ENCODE data around the gene LRGUK. TPM values are rescaled to one million over a fixed set of nuclear protein-coding genes. Genes with fewer than 3 reads are reported as not detected.

LRGUK gene
- polyA plus RNA-seq, 4 donors: 0.03 to 0.22 TPM; not detected in 2

GRCh38 chr7:134248196-134248595 is 121.1 kb downstream of the LRGUK start:
- H3K4me1 ChIP-seq (ENCODE audit: control insufficient read depth in 3 of 3, insufficient read depth in 2 of 3, low read depth in 1 of 3, low read length in 2 of 3): no peaks in the 10 kb centered on the region
- DNase-seq (no peak), FAIRE-seq (no peak)
- H3K4me3 ChIP-seq (ENCODE audit: low read depth in 1 of 3, low read length in 3 of 3): no peak overlapping the region
- H3K27ac ChIP-seq (ENCODE audit: low read depth in 1 of 3, low read length in 2 of 3): no peak overlapping the region
- H3K27me3 ChIP-seq (ENCODE audit: control insufficient read depth in 3 of 3, insufficient read depth in 3 of 3, low read length in 3 of 3): peaks cover 0 to 2% (median 0%) of the 10 kb centered on the region in 3 donors
- 77 to 83% (median 79%) methylated on average over 3 of the region's 3 CpGs for WGBS, 3 donors
- no peaks in the 10 kb centered on the region for H3K36me3 ChIP-seq (ENCODE audit: control insufficient read depth in 3 of 3, insufficient read depth in 2 of 3, low read depth in 1 of 3, low read length in 3 of 3)
- H3K9me3 ChIP-seq (ENCODE audit: control insufficient read depth in 2 of 2, insufficient read depth in 1 of 2, low read depth in 1 of 2, low read length in 1 of 2): no peaks in the 10 kb centered on the region

- WGBS, 3 donors: 89 to 94% (median 94%) methylated on average over 3 of the region's 3 CpGs
- no peaks in the 10 kb centered on the region for H3K36me3 ChIP-seq (ENCODE audit: control insufficient read depth in 3 of 3, insufficient read depth in 2 of 3, low read depth in 1 of 3, low read length in 3 of 3)
- no peak overlapping the region for H3K4me3 ChIP-seq (ENCODE audit: low read depth in 1 of 3, low read length in 3 of 3)
- no peak for DNase-seq
- no peaks in the 10 kb centered on the region for H3K4me1 ChIP-seq (ENCODE audit: control insufficient read depth in 3 of 3, insufficient read depth in 2 of 3, low read depth in 1 of 3, low read length in 2 of 3)
- FAIRE-seq: no peak
- no peak overlapping the region for H3K27ac ChIP-seq (ENCODE audit: low read depth in 1 of 3, low read length in 2 of 3)
- H3K27me3 ChIP-seq (ENCODE audit: control insufficient read depth in 3 of 3, insufficient read depth in 3 of 3, low read length in 3 of 3): no peaks in the 10 kb centered on the region
- H3K9me3 ChIP-seq (ENCODE audit: control insufficient read depth in 2 of 2, insufficient read depth in 1 of 2, low read depth in 1 of 2, low read length in 1 of 2): no peaks in the 10 kb centered on the region
Measured at GRCh38 chr7:134254311-134254710, 127.2 kb downstream of the LRGUK start.

- no peaks in the 10 kb centered on the region for H3K27me3 ChIP-seq (ENCODE audit: control insufficient read depth in 3 of 3, insufficient read depth in 3 of 3, low read length in 3 of 3)
- no peak overlapping the region for H3K4me3 ChIP-seq (ENCODE audit: low read depth in 1 of 3, low read length in 3 of 3)
- H3K4me1 ChIP-seq (ENCODE audit: control insufficient read depth in 3 of 3, insufficient read depth in 2 of 3, low read depth in 1 of 3, low read length in 2 of 3): no peaks in the 10 kb centered on the region
- no peaks in the 10 kb centered on the region for H3K36me3 ChIP-seq (ENCODE audit: control insufficient read depth in 3 of 3, insufficient read depth in 2 of 3, low read depth in 1 of 3, low read length in 3 of 3)
- 75 to 91% (median 82%) methylated on average over 5 of the region's 5 CpGs for WGBS, 3 donors
- DNase-seq (no peak), FAIRE-seq (no peak)
- no peak overlapping the region for H3K27ac ChIP-seq (ENCODE audit: low read depth in 1 of 3, low read length in 2 of 3)
- no peaks in the 10 kb centered on the region for H3K9me3 ChIP-seq (ENCODE audit: control insufficient read depth in 2 of 2, insufficient read depth in 1 of 2, low read depth in 1 of 2, low read length in 1 of 2)
Measured at GRCh38 chr7:134255814-134256213, 128.7 kb downstream of the LRGUK start.

GRCh38 chr7:134262322-134262721 is 135.2 kb downstream of the LRGUK start:
- no peak for DNase-seq
- Histone ChIP-seq H3K27me3 (ENCODE audit: control insufficient read depth in 3 of 3, insufficient read depth in 3 of 3, low read length in 3 of 3) (no peaks in the 10 kb centered on the region), H3K9me3 (ENCODE audit: control insufficient read depth in 2 of 2, insufficient read depth in 1 of 2, low read depth in 1 of 2, low read length in 1 of 2) (no peaks in the 10 kb centered on the region), H3K36me3 (ENCODE audit: control insufficient read depth in 3 of 3, insufficient read depth in 2 of 3, low read depth in 1 of 3, low read length in 3 of 3) (no peaks in the 10 kb centered on the region), H3K4me1 (ENCODE audit: control insufficient read depth in 3 of 3, insufficient read depth in 2 of 3, low read depth in 1 of 3, low read length in 2 of 3) (no peaks in the 10 kb centered on the region), H3K4me3 (ENCODE audit: low read depth in 1 of 3, low read length in 3 of 3) (no peak overlapping the region), H3K27ac (ENCODE audit: low read depth in 1 of 3, low read length in 2 of 3) (no peak overlapping the region)
- 85 to 88% (median 88%) methylated on average over 4 of the region's 4 CpGs for WGBS, 3 donors
- no peak for FAIRE-seq

- Histone ChIP-seq H3K4me3 (ENCODE audit: low read depth in 1 of 3, low read length in 3 of 3) (no peak overlapping the region), H3K4me1 (ENCODE audit: control insufficient read depth in 3 of 3, insufficient read depth in 2 of 3, low read depth in 1 of 3, low read length in 2 of 3) (no peaks in the 10 kb centered on the region), H3K9me3 (ENCODE audit: control insufficient read depth in 2 of 2, insufficient read depth in 1 of 2, low read depth in 1 of 2, low read length in 1 of 2) (no peaks in the 10 kb centered on the region), H3K27ac (ENCODE audit: low read depth in 1 of 3, low read length in 2 of 3) (no peak overlapping the region), H3K36me3 (ENCODE audit: control insufficient read depth in 3 of 3, insufficient read depth in 2 of 3, low read depth in 1 of 3, low read length in 3 of 3) (no peaks in the 10 kb centered on the region), H3K27me3 (ENCODE audit: control insufficient read depth in 3 of 3, insufficient read depth in 3 of 3, low read length in 3 of 3) (peaks cover 0 to 4% (median 0%) of the 10 kb centered on the region in 3 donors)
- FAIRE-seq: no peak
- DNase-seq: no peak
- WGBS, 3 donors: 53 to 63% (median 61%) methylated on average over 5 of the region's 5 CpGs
Measured at GRCh38 chr7:134276951-134277350, 149.8 kb downstream of the LRGUK start.

- Histone ChIP-seq H3K36me3 (ENCODE audit: control insufficient read depth in 3 of 3, insufficient read depth in 2 of 3, low read depth in 1 of 3, low read length in 3 of 3) (no peaks in the 10 kb centered on the region), H3K9me3 (ENCODE audit: control insufficient read depth in 2 of 2, insufficient read depth in 1 of 2, low read depth in 1 of 2, low read length in 1 of 2) (no peaks in the 10 kb centered on the region), H3K27ac (ENCODE audit: low read depth in 1 of 3, low read length in 2 of 3) (no peak overlapping the region), H3K27me3 (ENCODE audit: control insufficient read depth in 3 of 3, insufficient read depth in 3 of 3, low read length in 3 of 3) (peaks cover 0 to 4% (median 0%) of the 10 kb centered on the region in 3 donors), H3K4me1 (ENCODE audit: control insufficient read depth in 3 of 3, insufficient read depth in 2 of 3, low read depth in 1 of 3, low read length in 2 of 3) (no peaks in the 10 kb centered on the region), H3K4me3 (ENCODE audit: low read depth in 1 of 3, low read length in 3 of 3) (no peak overlapping the region)
- 56 to 65% (median 64%) methylated on average over 7 of the region's 7 CpGs for WGBS, 3 donors
- FAIRE-seq (no peak), DNase-seq (no peak)
Measured at GRCh38 chr7:134278502-134279153, 151.5 kb downstream of the LRGUK start.

- FAIRE-seq (no peak), DNase-seq (no peak)
- no peak overlapping the region for H3K4me3 ChIP-seq (ENCODE audit: low read depth in 1 of 3, low read length in 3 of 3)
- H3K36me3 ChIP-seq (ENCODE audit: control insufficient read depth in 3 of 3, insufficient read depth in 2 of 3, low read depth in 1 of 3, low read length in 3 of 3): no peaks in the 10 kb centered on the region
- H3K27ac ChIP-seq (ENCODE audit: low read depth in 1 of 3, low read length in 2 of 3): no peak overlapping the region
- H3K27me3 ChIP-seq (ENCODE audit: control insufficient read depth in 3 of 3, insufficient read depth in 3 of 3, low read length in 3 of 3): peaks cover 0 to 4% (median 0%) of the 10 kb centered on the region in 3 donors
- 75 to 89% (median 83%) methylated on average over 3 of the region's 3 CpGs for WGBS, 3 donors
- H3K9me3 ChIP-seq (ENCODE audit: control insufficient read depth in 2 of 2, insufficient read depth in 1 of 2, low read depth in 1 of 2, low read length in 1 of 2): no peaks in the 10 kb centered on the region
- H3K4me1 ChIP-seq (ENCODE audit: control insufficient read depth in 3 of 3, insufficient read depth in 2 of 3, low read depth in 1 of 3, low read length in 2 of 3): no peaks in the 10 kb centered on the region
Measured at GRCh38 chr7:134279336-134279735, 152.2 kb downstream of the LRGUK start.

GRCh38 chr7:134279898-134280297 is 152.8 kb downstream of the LRGUK start:
- peaks cover 0 to 4% (median 0%) of the 10 kb centered on the region in 3 donors for H3K27me3 ChIP-seq (ENCODE audit: control insufficient read depth in 3 of 3, insufficient read depth in 3 of 3, low read length in 3 of 3)
- H3K9me3 ChIP-seq (ENCODE audit: control insufficient read depth in 2 of 2, insufficient read depth in 1 of 2, low read depth in 1 of 2, low read length in 1 of 2): no peaks in the 10 kb centered on the region
- no peaks in the 10 kb centered on the region for H3K4me1 ChIP-seq (ENCODE audit: control insufficient read depth in 3 of 3, insufficient read depth in 2 of 3, low read depth in 1 of 3, low read length in 2 of 3)
- DNase-seq (no peak), FAIRE-seq (no peak)
- H3K4me3 ChIP-seq (ENCODE audit: low read depth in 1 of 3, low read length in 3 of 3): no peak overlapping the region
- H3K36me3 ChIP-seq (ENCODE audit: control insufficient read depth in 3 of 3, insufficient read depth in 2 of 3, low read depth in 1 of 3, low read length in 3 of 3): no peaks in the 10 kb centered on the region
- H3K27ac ChIP-seq (ENCODE audit: low read depth in 1 of 3, low read length in 2 of 3): no peak overlapping the region

- no peaks in the 10 kb centered on the region for H3K36me3 ChIP-seq (ENCODE audit: control insufficient read depth in 3 of 3, insufficient read depth in 2 of 3, low read depth in 1 of 3, low read length in 3 of 3)
- DNase-seq (no peak), FAIRE-seq (no peak)
- H3K27me3 ChIP-seq (ENCODE audit: control insufficient read depth in 3 of 3, insufficient read depth in 3 of 3, low read length in 3 of 3): peaks cover 0 to 4% (median 0%) of the 10 kb centered on the region in 3 donors
- H3K4me3 ChIP-seq (ENCODE audit: low read depth in 1 of 3, low read length in 3 of 3): no peak overlapping the region
- WGBS, 3 donors: 70 to 88% (median 81%) methylated on average over 2 of the region's 2 CpGs
- no peak overlapping the region for H3K27ac ChIP-seq (ENCODE audit: low read depth in 1 of 3, low read length in 2 of 3)
- H3K9me3 ChIP-seq (ENCODE audit: control insufficient read depth in 2 of 2, insufficient read depth in 1 of 2, low read depth in 1 of 2, low read length in 1 of 2): no peaks in the 10 kb centered on the region
- H3K4me1 ChIP-seq (ENCODE audit: control insufficient read depth in 3 of 3, insufficient read depth in 2 of 3, low read depth in 1 of 3, low read length in 2 of 3): no peaks in the 10 kb centered on the region
Measured at GRCh38 chr7:134280508-134280907, 153.4 kb downstream of the LRGUK start.
